Esophagus muscularis mucosa (tissue), 3 donors: Measurements from ENCODE around the gene SPACA7.

Experiments
- POLR2A ChIP-seq: fragments of 450-650 bp; IDR thresholded peaks from one replicate; pipeline ENCODE4 v1.6.1; 2017; ENCODE audit warnings: antibody characterized with exemption, moderate library complexity, mild to moderate bottlenecking, low read depth
- POLR2AphosphoS5 ChIP-seq, 2 donors: sonication (generic); formaldehyde crosslinking; IDR thresholded peaks; one replicate each; pipeline ENCODE4 v1.6.1; 2017; ENCODE audit warnings: antibody characterized with exemption in 2 of 2
- TF ChIP-seq, protein P1 (sequence below), 3 experiments: fragments of 200-600 bp in 2 of 3; fragments of 450-650 bp in 1 of 3; sonication (generic) in 2 of 3; IDR thresholded peaks; one replicate each; pipeline ENCODE4 v1.5.1; 2017 to 2019; ENCODE audit warnings: antibody characterized with exemption in 3 of 3, mild to moderate bottlenecking in 2 of 3, moderate library complexity in 1 of 3

- no peak for TF ChIP-seq POLR2A
- TF ChIP-seq, protein P1, sequence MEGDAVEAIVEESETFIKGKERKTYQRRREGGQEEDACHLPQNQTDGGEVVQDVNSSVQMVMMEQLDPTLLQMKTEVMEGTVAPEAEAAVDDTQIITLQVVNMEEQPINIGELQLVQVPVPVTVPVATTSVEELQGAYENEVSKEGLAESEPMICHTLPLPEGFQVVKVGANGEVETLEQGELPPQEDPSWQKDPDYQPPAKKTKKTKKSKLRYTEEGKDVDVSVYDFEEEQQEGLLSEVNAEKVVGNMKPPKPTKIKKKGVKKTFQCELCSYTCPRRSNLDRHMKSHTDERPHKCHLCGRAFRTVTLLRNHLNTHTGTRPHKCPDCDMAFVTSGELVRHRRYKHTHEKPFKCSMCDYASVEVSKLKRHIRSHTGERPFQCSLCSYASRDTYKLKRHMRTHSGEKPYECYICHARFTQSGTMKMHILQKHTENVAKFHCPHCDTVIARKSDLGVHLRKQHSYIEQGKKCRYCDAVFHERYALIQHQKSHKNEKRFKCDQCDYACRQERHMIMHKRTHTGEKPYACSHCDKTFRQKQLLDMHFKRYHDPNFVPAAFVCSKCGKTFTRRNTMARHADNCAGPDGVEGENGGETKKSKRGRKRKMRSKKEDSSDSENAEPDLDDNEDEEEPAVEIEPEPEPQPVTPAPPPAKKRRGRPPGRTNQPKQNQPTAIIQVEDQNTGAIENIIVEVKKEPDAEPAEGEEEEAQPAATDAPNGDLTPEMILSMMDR (IDR thresholded peaks at IDR 0.05): no peak
- TF ChIP-seq POLR2AphosphoS5 (IDR thresholded peaks at IDR 0.05): no peak
These were observed 91.1 kb downstream of the SPACA7 start for GRCh38 chr13:112467236-112467635.
